Upper lobe of left lung (tissue), 4 donors: ENCODE data around the gene POLA1.

Experiments
- EP300 ChIP-seq, 4 donors: sonication (generic); formaldehyde crosslinking; IDR thresholded peaks; one replicate each; pipeline ENCODE4 v1.5.1; 2017; ENCODE audit warnings: antibody characterized with exemption in 4 of 4, control low read depth in 2 of 4
- POLR2AphosphoS5 ChIP-seq, 2 donors: sonication (generic); formaldehyde crosslinking; IDR thresholded peaks; one replicate each; pipeline ENCODE4 v1.5.1; 2017; ENCODE audit warnings: antibody characterized with exemption in 2 of 2
- TF ChIP-seq, protein P1 (sequence below), 6 experiments: fragments of 450-650 bp in 4 of 6; fragments of 200-600 bp in 2 of 6; sonication (generic) in 2 of 6; IDR thresholded peaks; one replicate each; pipeline ENCODE4 v1.5.1; 2016 to 2019; ENCODE audit warnings: antibody characterized with exemption in 6 of 6

- TF ChIP-seq POLR2AphosphoS5 (IDR thresholded peaks at IDR 0.05) = no peak
- TF ChIP-seq, protein P1, sequence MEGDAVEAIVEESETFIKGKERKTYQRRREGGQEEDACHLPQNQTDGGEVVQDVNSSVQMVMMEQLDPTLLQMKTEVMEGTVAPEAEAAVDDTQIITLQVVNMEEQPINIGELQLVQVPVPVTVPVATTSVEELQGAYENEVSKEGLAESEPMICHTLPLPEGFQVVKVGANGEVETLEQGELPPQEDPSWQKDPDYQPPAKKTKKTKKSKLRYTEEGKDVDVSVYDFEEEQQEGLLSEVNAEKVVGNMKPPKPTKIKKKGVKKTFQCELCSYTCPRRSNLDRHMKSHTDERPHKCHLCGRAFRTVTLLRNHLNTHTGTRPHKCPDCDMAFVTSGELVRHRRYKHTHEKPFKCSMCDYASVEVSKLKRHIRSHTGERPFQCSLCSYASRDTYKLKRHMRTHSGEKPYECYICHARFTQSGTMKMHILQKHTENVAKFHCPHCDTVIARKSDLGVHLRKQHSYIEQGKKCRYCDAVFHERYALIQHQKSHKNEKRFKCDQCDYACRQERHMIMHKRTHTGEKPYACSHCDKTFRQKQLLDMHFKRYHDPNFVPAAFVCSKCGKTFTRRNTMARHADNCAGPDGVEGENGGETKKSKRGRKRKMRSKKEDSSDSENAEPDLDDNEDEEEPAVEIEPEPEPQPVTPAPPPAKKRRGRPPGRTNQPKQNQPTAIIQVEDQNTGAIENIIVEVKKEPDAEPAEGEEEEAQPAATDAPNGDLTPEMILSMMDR (IDR thresholded peaks at IDR 0.05) = no peak
- TF ChIP-seq EP300 (IDR thresholded peaks at IDR 0.05) = no peak
Measured at GRCh38 chrX:25004485-25005032, 310.8 kb downstream of the POLA1 start.
